ENCODE data around the gene CDH4. TPM values are rescaled to one million over a fixed set of nuclear protein-coding genes. Genes with fewer than 3 reads are reported as not detected.

Gene CDH4
- total RNA-seq, 1 donor from 2014 or later: 3.2 TPM

GRCh38 chr20:61447952-61448351, 195.9 kb downstream of the CDH4 start:
- H3K27ac ChIP-seq (ENCODE audit: low read depth, low read length): no peak overlapping the region
- FAIRE-seq: no peak
- DNase-seq (ENCODE audit: low read depth): no peak
- H3K4me1 ChIP-seq (ENCODE audit: insufficient read depth, low read length): peaks cover 12% of the 10 kb centered on the region
- Mint-ChIP-seq H3K36me3 (ENCODE audit: low read depth, unreplicated experiment) (no peaks in the 10 kb centered on the region), H3K4me1 (ENCODE audit: low read depth, unreplicated experiment) (peaks cover 11% of the 10 kb centered on the region), H3K9me3 (ENCODE audit: unreplicated experiment) (peaks cover 3% of the 10 kb centered on the region), H3K27ac (ENCODE audit: unreplicated experiment) (no peak overlapping the region), H3K4me3 (ENCODE audit: unreplicated experiment) (no peak overlapping the region), H3K27me3 (ENCODE audit: low read depth, unreplicated experiment) (peaks cover 2% of the 10 kb centered on the region)
- no peaks in the 10 kb centered on the region for H3K36me3 ChIP-seq (ENCODE audit: insufficient read depth, low read length)
- no peaks in the 10 kb centered on the region for H3K9me3 ChIP-seq (ENCODE audit: insufficient read depth, low read depth, low read length)
- no peaks in the 10 kb centered on the region for H3K79me2 ChIP-seq (ENCODE audit: insufficient read depth, low read length)
- no peak overlapping the region for H2AFZ ChIP-seq (ENCODE audit: low read depth, low read length)
- H3K9ac ChIP-seq (ENCODE audit: low read length): no peak overlapping the region
- H3K27me3 ChIP-seq (ENCODE audit: insufficient read depth, low read length): no peaks in the 10 kb centered on the region
- H4K20me1 ChIP-seq (ENCODE audit: insufficient read depth, low read length): peaks cover 20% of the 10 kb centered on the region
- no peak overlapping the region for H3K4me3 ChIP-seq (ENCODE audit: insufficient read depth, low read depth, low read length)
- H3K4me2 ChIP-seq (ENCODE audit: low read length): no peak overlapping the region
- TF ChIP-seq EZH2 (IDR thresholded peaks at IDR 0.05; ENCODE audit: insufficient read depth, low read length) (no peak), CTCF (IDR thresholded peaks at IDR 0.05; ENCODE audit: insufficient read depth, low read depth, low read length) (no peak)

- no peaks in the 10 kb centered on the region for H3K36me3 Mint-ChIP-seq (ENCODE audit: low read depth, unreplicated experiment)
- no peaks in the 10 kb centered on the region for H3K36me3 ChIP-seq (ENCODE audit: insufficient read depth, low read length)
- H3K79me2 ChIP-seq (ENCODE audit: insufficient read depth, low read length): no peaks in the 10 kb centered on the region
- no peaks in the 10 kb centered on the region for H3K27me3 ChIP-seq (ENCODE audit: insufficient read depth, low read length)
- no peak overlapping the region for H2AFZ ChIP-seq (ENCODE audit: low read depth, low read length)
- FAIRE-seq (no peak), DNase-seq (ENCODE audit: low read depth) (no peak)
- H4K20me1 ChIP-seq (ENCODE audit: insufficient read depth, low read length): peaks cover 20% of the 10 kb centered on the region
- no peak overlapping the region for H3K27ac ChIP-seq (ENCODE audit: low read depth, low read length)
- no peak overlapping the region for H3K27ac Mint-ChIP-seq (ENCODE audit: unreplicated experiment)
- peaks cover 12% of the 10 kb centered on the region for H3K4me1 ChIP-seq (ENCODE audit: insufficient read depth, low read length)
- H3K27me3 Mint-ChIP-seq (ENCODE audit: low read depth, unreplicated experiment): peaks cover 2% of the 10 kb centered on the region
- peaks cover 11% of the 10 kb centered on the region for H3K4me1 Mint-ChIP-seq (ENCODE audit: low read depth, unreplicated experiment)
- peaks cover 3% of the 10 kb centered on the region for H3K9me3 Mint-ChIP-seq (ENCODE audit: unreplicated experiment)
- H3K9me3 ChIP-seq (ENCODE audit: insufficient read depth, low read depth, low read length): no peaks in the 10 kb centered on the region
- no peak overlapping the region for H3K4me2 ChIP-seq (ENCODE audit: low read length)
- H3K4me3 Mint-ChIP-seq (ENCODE audit: unreplicated experiment): no peak overlapping the region
- no peak for TF ChIP-seq CTCF (IDR thresholded peaks at IDR 0.05; ENCODE audit: insufficient read depth, low read depth, low read length)
- no peak for TF ChIP-seq EZH2 (IDR thresholded peaks at IDR 0.05; ENCODE audit: insufficient read depth, low read length)
- H3K9ac ChIP-seq (ENCODE audit: low read length): no peak overlapping the region
- H3K4me3 ChIP-seq (ENCODE audit: insufficient read depth, low read depth, low read length): no peak overlapping the region
These were observed 196.3 kb downstream of the CDH4 start for GRCh38 chr20:61448386-61448785.

GRCh38 chr20:61449057-61449609, 197.1 kb downstream of the CDH4 start:
- H3K79me2 ChIP-seq (ENCODE audit: insufficient read depth, low read length): no peaks in the 10 kb centered on the region
- DNase-seq (ENCODE audit: low read depth): no peak
- TF ChIP-seq CTCF (IDR thresholded peaks at IDR 0.05; ENCODE audit: insufficient read depth, low read depth, low read length) (no peak), EZH2 (IDR thresholded peaks at IDR 0.05; ENCODE audit: insufficient read depth, low read length) (no peak)
- Mint-ChIP-seq H3K27ac (ENCODE audit: unreplicated experiment) (no peak overlapping the region), H3K36me3 (ENCODE audit: low read depth, unreplicated experiment) (no peaks in the 10 kb centered on the region), H3K9me3 (ENCODE audit: unreplicated experiment) (peaks cover 3% of the 10 kb centered on the region), H3K27me3 (ENCODE audit: low read depth, unreplicated experiment) (peaks cover 2% of the 10 kb centered on the region), H3K4me3 (ENCODE audit: unreplicated experiment) (no peak overlapping the region), H3K4me1 (ENCODE audit: low read depth, unreplicated experiment) (peaks cover 11% of the 10 kb centered on the region)
- no peak for FAIRE-seq
- no peak overlapping the region for H3K4me3 ChIP-seq (ENCODE audit: insufficient read depth, low read depth, low read length)
- no peaks in the 10 kb centered on the region for H3K36me3 ChIP-seq (ENCODE audit: insufficient read depth, low read length)
- no peak overlapping the region for H3K9ac ChIP-seq (ENCODE audit: low read length)
- no peak overlapping the region for H2AFZ ChIP-seq (ENCODE audit: low read depth, low read length)
- H3K27me3 ChIP-seq (ENCODE audit: insufficient read depth, low read length): no peaks in the 10 kb centered on the region
- H3K4me1 ChIP-seq (ENCODE audit: insufficient read depth, low read length): peaks cover 12% of the 10 kb centered on the region
- H3K4me2 ChIP-seq (ENCODE audit: low read length): no peak overlapping the region
- peaks cover 14% of the 10 kb centered on the region for H4K20me1 ChIP-seq (ENCODE audit: insufficient read depth, low read length)
- no peak overlapping the region for H3K27ac ChIP-seq (ENCODE audit: low read depth, low read length)
- no peaks in the 10 kb centered on the region for H3K9me3 ChIP-seq (ENCODE audit: insufficient read depth, low read depth, low read length)

Data from astrocyte (in vitro differentiated cells and primary cell).